SKM-1 treated with dmso at 0.1 percent for 144 hours (cell line): ENCODE results near the gene LGALS9C.
"Not testable (repeated sequence)": the region's sequence is repeated elsewhere in the genome, so short reads cannot be mapped to it uniquely, and the experiment has no call there.

Experiments used
- DNase-seq: peaks from one replicate; lab custom pipeline; 2025; ENCODE audit not compliant: unreplicated experiment; lab: John Stamatoyannopoulos, UW

Gene LGALS9C

DNA sequence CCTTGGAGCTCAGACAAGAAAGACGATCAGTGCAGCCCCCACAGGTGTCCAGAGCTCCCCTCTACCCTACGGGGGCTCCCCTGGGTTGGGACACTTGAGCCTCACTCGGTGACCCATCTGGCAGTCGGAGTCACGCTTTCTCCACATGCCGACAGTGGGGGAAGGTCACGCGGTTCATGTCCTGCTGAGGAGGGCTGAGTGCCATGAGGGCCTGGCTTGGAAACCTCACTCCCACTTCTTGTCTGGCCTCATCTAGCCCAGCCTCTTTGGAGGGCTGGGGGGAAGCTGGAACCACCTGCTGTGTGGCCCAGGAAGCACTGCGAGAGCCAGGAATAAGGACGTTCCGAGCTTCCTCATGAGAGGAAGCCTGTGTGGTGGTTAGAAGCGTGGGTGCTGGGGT lies 1.8 kb downstream of the LGALS9C start:
- DNase-seq, result not testable (repeated sequence)

DNA sequence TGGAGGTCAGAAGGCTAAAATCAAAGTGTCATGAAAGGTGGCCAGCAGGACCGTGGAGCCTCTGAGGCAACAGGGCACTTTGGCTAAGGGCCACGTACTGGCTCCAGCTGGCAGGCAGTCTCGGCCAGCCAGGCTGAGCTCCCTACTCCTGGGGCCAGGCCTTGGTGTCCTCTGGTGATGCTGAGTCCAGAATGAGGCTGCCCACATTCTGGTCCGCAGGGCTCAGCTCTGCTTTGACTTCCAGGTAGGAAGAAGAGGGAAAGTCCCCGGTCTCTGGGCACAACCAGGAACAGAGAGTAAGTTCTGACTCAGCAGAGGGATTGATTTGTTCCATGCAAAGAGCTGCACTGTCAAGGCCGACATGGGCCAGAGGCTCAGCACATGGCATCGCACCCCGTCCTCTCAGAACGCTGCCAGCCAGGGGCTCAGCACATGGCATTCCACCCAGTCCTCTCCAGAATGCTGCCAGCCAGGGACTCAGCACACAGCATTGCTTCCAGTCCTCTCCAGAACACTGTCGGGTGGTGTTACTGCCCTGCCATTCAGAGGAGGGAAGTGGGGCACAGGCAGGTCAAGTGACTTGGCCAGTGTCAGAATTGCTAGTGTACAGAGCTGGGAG lies 2.5 kb downstream of the LGALS9C start:
- not testable (repeated sequence) for DNase-seq

DNA sequence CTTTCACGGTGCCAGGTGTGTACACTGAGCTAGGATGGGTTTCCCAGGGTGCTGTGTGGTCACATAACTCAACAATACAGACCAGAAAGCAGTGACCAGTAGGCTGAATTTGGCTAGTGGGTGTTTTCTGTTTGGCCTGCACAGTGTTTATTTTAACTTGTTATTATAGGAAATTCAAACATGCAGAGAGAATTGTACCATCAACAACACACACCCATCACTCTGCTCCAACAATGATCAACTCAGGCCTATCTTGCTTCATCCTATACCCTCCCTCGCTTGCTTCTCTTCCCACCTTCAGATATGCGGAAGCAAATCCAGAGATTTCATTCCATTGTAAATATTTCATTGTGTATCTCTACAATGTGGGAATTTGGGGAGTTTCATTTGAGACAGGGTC lies 5.2 kb downstream of the LGALS9C start:
- DNase-seq, result not testable (repeated sequence)

DNA sequence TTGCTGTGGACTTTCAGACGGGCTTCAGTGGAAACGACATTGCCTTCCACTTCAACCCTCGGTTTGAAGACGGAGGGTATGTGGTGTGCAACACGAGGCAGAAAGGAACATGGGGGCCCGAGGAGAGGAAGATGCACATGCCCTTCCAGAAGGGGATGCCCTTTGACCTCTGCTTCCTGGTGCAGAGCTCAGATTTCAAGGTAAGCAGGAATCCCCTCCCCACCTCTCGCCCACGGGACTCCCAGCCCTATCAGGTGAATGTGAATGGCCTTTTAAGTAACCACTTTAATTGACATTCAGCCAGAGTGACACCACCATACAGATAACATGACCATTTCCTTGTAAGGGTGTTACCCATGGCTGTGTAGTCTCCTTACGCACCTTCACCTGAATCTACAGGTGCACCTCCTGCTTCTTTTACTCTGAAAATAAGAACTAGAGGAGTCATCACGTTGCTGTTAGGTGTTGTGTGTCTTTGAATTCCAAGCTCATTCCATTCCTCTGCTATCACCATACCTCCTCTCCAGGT lies 9.4 kb downstream of the LGALS9C start:
- DNase-seq, result not testable (repeated sequence)

DNA sequence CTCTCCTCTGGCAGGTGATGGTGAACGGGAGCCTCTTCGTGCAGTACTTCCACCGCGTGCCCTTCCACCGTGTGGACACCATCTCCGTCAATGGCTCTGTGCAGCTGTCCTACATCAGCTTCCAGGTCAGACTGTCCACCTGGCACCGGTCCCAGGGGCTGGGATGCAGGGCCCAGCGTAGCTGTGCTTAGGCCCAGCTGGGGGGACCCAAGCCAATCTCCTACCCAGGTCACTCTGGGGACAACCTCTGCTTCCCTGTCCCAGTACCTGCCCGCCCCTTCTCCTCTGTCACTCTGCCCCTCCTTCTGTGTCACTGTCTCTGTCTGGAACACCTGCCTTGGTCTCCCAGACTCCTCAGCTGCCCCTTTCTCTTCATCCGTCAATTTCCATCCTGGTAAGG lies 11.0 kb downstream of the LGALS9C start:
- DNase-seq, result not testable (repeated sequence)

DNA sequence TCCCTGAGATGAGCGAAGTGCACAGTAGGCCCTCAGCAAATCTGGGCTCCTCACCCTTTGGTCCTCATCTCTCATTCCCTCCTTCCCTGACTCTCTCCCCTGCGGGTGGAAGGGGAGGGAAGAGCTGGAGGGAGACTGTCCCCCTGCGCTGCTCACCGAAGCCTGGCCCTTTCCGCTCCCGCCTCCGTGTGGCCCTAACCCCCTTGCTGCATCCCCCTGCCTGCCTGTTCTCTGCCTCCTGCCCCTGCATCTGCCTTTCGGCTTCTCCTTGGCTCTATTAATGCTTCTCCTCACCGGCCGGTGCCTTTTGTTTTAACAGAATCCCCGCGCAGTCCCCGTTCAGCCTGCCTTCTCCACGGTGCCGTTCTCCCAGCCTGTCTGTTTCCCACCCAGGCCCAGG lies 12.0 kb downstream of the LGALS9C start:
- DNase-seq, result not testable (repeated sequence)

DNA sequence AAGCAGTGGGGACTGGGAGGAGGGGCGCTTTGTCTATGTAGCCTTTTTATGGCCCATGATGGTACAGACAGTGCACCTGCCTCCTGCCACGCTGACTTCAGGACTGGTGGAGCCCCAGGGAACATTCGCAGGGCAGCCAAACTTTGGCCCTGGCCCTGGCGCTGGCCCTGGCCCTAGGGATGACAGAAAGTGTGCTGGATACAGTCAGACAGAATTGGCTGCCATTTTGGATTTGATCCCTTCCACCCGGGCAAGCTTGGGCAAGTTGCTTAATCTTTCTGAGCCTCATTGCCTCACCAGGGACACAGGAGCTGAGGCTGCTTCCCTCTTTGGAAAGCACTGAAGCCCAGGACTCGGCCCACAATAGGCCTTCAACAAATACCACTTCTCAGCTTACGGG lies 13.4 kb downstream of the LGALS9C start:
- DNase-seq, result not testable (repeated sequence)

DNA sequence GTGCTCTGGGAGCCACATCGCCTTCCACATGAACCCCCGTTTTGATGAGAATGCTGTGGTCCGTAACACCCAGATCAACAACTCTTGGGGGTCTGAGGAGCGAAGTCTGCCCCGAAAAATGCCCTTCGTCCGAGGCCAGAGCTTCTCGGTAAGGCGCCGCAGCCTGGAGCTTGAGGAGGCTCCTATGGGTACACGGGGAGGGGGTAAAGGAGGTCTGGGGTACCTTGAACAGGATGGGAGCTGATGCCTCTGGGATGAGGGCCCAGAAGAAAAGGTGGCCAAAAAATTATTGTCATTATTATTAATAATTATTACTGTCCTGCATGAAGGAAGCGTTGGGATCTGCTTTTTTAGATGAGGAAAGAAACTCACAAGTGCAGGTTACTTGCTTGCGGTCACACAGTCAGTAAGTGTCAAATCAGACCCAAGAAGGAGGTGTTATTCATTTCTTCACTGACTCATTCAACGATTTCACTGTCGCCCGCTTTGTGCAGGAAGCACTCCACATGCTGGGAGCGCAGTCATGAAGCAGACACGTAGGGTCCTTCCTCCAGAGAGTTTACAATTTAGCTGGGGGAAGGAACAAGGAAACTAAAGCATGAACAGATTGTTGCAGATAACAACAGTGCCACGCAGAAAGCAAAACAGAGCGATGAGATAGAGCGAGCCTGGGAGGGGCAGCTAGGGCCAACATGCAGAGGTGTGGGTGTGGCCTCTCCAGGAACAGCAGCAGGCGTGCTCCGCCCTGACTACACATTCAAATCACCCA lies 16.3 kb downstream of the LGALS9C start:
- DNase-seq, result not testable (repeated sequence)

DNA sequence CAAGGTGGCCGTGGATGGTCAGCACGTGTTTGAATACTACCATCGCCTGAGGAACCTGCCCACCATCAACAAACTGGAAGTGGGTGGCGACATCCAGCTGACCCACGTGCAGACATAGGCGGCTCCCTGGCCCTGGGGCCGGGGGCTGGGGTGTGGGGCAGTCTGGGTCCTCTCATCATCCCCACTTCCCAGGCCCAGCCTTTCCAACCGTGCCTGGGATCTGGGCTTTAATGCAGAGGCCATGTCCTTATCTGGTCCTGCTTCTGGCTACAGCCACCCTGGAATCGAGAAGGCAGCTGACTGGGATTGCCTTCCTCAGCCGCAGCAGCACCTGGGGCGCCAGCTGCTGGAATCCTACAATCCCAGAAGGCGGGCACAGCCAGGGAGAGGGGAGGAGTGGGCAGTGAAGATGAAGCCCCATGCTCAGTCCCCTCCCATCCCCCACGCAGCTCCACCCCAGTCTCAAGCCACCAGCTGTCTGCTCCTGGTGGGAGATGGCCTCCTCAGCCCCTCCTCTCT lies 17.7 kb downstream of the LGALS9C start:
- DNase-seq, result not testable (repeated sequence)

DNA sequence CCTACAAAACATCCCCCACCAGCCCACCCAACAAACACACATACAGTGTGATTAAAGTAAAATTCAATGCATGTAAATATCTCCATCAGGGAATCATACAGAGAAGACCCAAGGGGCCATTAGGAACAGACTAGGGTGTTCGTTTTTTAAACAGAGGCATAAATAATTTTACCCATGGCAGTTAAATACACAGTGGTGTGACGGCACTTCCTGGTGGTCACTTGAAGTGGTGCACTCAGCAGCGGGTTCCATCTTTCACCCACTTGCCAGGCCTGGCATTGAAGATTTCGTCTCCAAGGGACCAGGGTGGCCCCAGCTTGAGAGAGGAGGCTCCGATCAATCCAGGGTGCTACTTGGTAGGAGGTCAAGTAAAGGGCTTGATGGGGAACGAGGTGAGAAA lies 20.5 kb downstream of the LGALS9C start:
- DNase-seq, result not testable (repeated sequence)

DNA sequence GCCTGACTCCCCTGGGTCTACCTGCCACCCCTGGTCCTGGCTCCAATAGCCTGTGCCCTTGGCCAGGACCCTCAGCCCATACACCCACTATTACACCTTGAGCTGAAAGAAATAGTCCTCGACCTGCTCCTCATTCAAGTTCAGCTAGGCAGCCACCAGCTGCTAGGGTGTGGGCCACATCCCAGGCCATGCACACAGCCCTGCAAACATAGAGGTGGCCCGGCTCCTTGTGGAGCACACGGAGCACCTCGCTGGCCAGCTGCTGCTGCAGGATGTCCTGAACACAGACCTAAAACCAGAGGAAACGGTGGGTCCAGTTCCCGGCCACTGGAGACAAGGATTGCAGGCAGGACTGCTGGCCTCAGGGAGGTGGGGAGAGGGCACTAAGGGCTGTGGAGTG lies 22.5 kb downstream of the LGALS9C start:
- DNase-seq, result not testable (repeated sequence)

DNA sequence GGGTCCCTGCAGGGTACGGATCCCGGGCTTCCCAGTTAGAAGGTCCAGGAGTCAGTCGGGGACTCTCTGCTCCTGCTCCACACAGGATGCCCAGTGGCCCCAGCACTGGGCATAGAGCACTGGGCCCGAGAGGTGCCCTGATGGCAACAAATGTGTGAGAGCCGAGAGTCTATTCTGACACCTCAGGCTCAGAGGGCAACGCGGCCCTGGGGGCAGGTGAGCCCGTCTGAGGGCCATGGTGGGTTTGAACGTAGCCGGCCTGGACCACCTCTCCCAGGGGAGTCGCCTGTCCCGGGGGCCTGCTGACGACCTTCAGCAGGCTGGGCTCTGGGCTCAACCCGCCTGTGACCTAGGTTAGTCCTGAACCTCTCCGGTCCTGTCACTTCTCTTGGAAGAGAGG lies 23.2 kb downstream of the LGALS9C start:
- not testable (repeated sequence) for DNase-seq

DNA sequence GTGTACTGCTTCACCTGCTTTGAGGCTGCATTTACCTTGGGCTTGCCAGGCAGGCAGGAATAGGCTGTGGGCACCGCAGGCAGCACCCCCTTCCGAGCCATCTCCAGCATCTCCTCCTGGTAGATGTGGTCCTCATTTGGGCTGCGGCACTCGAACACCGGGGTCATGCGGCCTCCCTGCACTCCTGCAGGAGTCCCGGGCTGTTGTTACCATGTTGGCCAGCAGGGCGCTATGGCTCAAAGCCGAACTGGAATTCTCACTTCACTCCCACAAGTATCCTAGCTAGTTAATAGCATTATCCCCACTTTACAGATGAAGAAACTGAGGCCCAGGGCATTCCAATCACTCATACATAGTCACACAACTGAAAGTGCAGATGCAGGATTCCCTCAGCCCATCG lies 23.7 kb downstream of the LGALS9C start:
- not testable (repeated sequence) for DNase-seq

DNA sequence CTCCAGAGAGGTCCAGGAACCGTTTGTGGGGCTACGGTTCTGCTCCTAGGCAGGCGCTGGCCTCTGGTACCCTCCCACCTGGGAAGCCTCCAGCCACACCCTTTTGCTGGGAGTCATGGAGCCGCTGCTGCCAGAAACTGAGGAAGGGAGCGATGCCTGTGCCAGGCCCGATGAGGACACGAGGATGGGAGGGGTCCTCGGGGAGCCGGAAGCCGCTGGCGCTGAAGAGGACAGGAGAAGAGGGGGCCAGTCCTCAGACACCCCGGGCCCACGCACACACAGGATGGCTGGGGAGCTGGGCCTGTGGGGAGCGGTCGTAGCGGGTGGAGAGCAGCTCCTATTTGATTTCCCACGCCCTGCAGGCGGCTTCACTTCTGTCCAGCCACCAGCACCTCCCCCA lies 24.2 kb downstream of the LGALS9C start:
- DNase-seq, result not testable (repeated sequence)

DNA sequence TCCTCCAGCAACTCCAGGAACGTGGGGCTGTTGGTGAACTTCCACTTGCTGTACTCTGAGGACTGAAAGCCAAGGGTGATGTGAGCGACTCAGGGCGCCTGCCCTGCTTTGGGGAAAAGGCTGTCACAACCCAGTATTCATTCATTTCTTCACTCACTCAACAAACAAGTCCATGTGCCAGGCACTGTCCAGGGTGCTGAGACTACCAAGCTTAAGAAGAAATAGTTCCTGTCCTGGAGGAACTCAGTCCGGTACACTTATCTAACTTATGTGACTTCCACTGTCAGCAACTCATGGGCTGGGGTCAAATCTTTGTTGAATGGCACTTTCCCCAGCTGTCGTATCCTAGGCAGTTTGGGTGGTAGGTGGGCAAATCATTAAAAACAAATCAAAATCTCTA lies 26.6 kb downstream of the LGALS9C start:
- DNase-seq, result not testable (repeated sequence)

DNA sequence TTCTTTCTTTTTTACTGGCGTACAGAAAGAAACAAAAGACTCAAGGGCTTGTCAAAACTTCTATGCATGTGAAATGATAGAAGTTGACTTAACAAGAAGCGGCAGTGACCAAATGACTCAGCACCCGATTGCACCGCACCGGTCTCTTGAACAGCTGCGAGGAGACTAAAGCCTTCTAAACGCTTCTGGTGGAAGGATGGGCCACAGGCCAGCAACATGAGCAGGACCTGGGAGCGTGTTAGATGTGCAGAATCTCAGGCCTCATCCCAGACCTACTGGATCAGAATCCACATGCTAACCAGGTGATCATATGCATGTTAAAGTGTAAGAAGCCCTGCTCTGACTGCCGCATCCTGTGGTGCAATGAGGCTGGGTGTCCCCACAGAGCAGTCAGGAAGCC lies 31.1 kb downstream of the LGALS9C start:
- not testable (repeated sequence) for DNase-seq

DNA sequence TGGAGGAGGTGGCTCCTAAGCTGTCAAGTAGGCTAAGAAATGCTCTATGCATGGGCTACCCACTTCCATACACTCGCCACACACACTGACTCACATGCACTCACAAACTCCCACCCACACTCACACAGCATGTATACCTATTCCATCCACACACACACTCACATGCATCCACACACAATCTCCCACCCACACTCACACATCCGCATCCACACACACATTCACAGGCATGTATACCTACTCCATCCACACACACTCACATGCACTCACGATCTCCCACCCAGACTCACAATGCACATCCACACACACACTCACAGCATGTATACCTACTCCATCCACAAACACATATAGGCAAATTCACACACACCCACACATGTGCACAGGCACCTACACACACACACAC lies 32.1 kb downstream of the LGALS9C start:
- DNase-seq, result not testable (repeated sequence)

DNA sequence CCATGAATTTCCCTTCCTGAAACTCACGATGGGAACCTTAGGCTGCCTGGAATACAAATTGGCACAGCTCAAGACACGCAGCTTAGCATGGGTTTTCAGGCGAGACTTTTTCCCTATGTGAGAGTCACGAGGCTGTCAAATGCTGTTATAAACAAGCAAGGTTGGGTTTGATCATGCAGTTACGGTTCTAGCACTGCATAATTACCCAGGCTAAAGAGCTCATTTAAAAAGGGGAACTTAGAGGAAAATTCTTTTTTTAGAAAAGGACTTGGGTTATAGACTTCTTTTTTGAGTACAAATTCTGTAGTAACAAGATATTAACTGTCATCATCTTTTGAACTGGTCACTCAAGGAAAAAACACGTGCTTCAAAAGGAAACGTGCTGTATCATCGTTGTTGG lies 44.5 kb downstream of the LGALS9C start:
- not testable (repeated sequence) for DNase-seq

DNA sequence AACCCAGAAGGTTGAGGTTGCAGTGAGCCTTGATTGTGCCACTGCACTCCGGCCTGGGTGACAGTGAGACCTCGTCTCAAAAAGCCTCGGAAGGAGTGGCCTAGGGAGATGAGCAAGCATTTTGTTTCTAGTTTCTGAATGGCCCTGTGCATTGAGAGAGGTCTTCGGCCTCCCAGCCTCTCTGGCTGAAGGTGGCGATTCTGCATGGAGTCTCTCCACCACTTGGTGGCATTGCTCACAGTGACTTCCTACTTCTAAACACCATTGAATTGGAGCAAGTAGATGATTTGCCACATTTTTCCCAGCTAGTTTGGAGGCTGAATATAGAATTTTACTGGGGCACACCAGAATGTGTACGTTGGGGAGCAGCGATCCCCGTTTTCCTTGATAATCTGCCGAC lies 48.4 kb downstream of the LGALS9C start:
- DNase-seq, result not testable (repeated sequence)

DNA sequence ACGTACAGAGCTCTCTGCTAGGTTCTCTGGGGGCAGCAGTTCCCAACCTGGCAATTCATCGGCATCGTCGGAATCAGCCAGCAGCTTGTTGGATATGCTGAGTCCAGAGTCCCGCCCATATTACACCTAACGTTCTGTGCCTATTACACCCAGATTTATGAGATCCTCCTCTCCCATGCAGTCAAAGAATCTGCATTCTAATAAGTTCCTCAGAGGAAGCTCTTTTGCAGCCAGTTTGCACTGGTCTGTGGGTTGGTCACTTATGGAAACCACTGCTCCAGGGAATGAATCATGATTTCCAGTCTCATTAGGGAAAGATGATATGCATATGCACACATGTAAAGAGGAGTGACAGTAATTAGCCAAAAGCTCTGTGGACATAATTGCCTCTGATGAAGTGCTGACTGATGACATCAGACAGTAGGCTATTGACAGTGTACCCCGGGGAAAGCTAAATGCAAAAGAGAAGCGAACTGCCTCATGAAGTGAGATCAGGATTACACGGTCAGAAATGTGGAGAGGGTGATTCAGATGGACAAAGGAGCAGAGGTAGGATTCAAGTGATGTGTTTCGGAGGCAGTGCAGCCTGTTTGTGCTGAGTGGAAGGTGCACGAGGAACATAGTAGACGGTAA lies 49.7 kb downstream of the LGALS9C start:
- not testable (repeated sequence) for DNase-seq

DNA sequence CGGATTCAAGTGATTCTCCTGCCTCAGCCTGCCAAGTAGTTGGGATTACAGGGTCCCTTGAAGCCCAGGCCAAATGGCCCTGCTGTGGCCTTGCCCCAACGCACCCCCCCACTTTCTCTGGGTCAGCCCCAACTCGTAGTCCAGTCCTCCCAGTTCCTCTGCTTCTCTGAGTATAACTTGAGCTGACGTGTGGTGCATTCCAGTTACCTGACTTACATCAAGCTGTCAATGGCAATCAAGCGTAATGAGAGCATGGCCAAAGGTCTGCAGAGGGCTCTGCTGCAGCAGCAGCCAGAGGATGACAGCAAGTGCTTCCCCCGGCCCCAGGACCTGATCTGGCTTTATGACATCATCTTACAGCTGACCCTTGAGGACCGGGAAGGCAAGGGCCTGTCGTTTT lies 50.8 kb downstream of the LGALS9C start:
- not testable (repeated sequence) for DNase-seq
